Brain microvascular endothelial cell (primary cell): ENCODE results near the gene SMS.

Experiments
- DNase-seq: peaks from one replicate; pipeline ENCODE4 v3.0.0-alpha.2; 2020
- H3K27ac ChIP-seq: fragments of 250-450 bp; sonication (Bioruptor Pico); 2 replicates; pipeline ENCODE4 v1.5.1; 2020; ENCODE audit warnings: mild to moderate bottlenecking, moderate library complexity
- H3K27me3 ChIP-seq: fragments of 250-450 bp; sonication (Bioruptor Pico); replicated peaks from 2 replicates; pipeline ENCODE4 v1.5.1; 2020; ENCODE audit warnings: mild to moderate bottlenecking
- H3K36me3 ChIP-seq: fragments of 250-450 bp; sonication (Bioruptor Pico); replicated peaks from 2 replicates; pipeline ENCODE4 v1.5.1; 2020; ENCODE audit warnings: mild to moderate bottlenecking
- H3K4me3 ChIP-seq: 2 replicates; pipeline ENCODE4 v1.5.1; 2011; ENCODE audit warnings: low read depth, mild to moderate bottlenecking, control low read depth, low read length, moderate library complexity
- CTCF ChIP-seq: IDR thresholded peaks from 2 replicates; pipeline ENCODE4 v1.5.1; 2011; ENCODE audit warnings: low read depth, mild to moderate bottlenecking, moderate library complexity, low read length, control low read depth, inconsistent platforms; ENCODE audit errors: missing control alignments
- in situ Hi-C: cut with HindIII; loops from 2 replicates; pipeline ENCODE4 v1.10.0; 2017; ENCODE audit warnings: low sequenced_read_pairs, low pct_ligation_motif_present

SMS gene

GRCh38 chrX:22043872-22044271 is 103.4 kb downstream of the SMS start:
- H3K36me3 ChIP-seq = no peaks in the 10 kb centered on the region
- no peak for DNase-seq
- H3K27ac ChIP-seq = no peak overlapping the region
- in situ Hi-C loops = no loop called here
- H3K27me3 ChIP-seq = no peaks in the 10 kb centered on the region
- TF ChIP-seq CTCF = no peak
- no peak overlapping the region for H3K4me3 ChIP-seq
